ENCODE measurements around the gene ANKRD36B.
"Not testable (repeated sequence)": the region's sequence is repeated elsewhere in the genome, so short reads cannot be mapped to it uniquely, and the experiment has no call there.

Gene ANKRD36B

GRCh38 chr2:97549058-97549457 is 40.6 kb downstream of the ANKRD36B start:
- DNase-seq (ENCODE audit: low read depth in 2 of 2) = not testable (repeated sequence)

GRCh38 chr2:97548536-97548935 is 41.1 kb downstream of the ANKRD36B start:
- not testable (repeated sequence) for DNase-seq (ENCODE audit: low read depth in 2 of 2)

GRCh38 chr2:97546711-97547110 is 43.0 kb downstream of the ANKRD36B start:
- no peak for DNase-seq (ENCODE audit: low read depth in 2 of 2)

GRCh38 chr2:97544911-97545310 is 44.8 kb downstream of the ANKRD36B start:
- DNase-seq (ENCODE audit: low read depth in 2 of 2) = not testable (repeated sequence)

- DNase-seq (ENCODE audit: low read depth in 2 of 2) = not testable (repeated sequence)
Observed at GRCh38 chr2:97525904-97526303, 63.8 kb downstream of the ANKRD36B start.

GRCh38 chr2:97523816-97524215 is 65.9 kb downstream of the ANKRD36B start:
- not testable (repeated sequence) for DNase-seq (ENCODE audit: low read depth in 2 of 2)

- not testable (repeated sequence) for DNase-seq (ENCODE audit: low read depth in 2 of 2)
Observed at GRCh38 chr2:97522916-97523555, 66.6 kb downstream of the ANKRD36B start.

- DNase-seq (ENCODE audit: low read depth in 2 of 2) = not testable (repeated sequence)
Observed at GRCh38 chr2:97495651-97496050, 94.0 kb downstream of the ANKRD36B start.

GRCh38 chr2:97490141-97490540 is 99.5 kb downstream of the ANKRD36B start:
- not testable (repeated sequence) for DNase-seq (ENCODE audit: low read depth in 2 of 2)
